Endodermal cell (in vitro differentiated cells): ENCODE data around the gene KCNIP3. TPM values are rescaled to one million over a fixed set of nuclear protein-coding genes. Genes with fewer than 3 reads are reported as not detected.

Experiments used
- DNase-seq: peaks from one replicate; pipeline ENCODE4 v3.0.0-alpha.2; 2017
- H3K27ac ChIP-seq: 2 replicates; pipeline ENCODE4 v1.5.1; 2013; ENCODE audit warnings: mild to moderate bottlenecking, low read depth, low read length, moderate library complexity
- H3K27me3 ChIP-seq: 2 replicates; pipeline ENCODE4 v1.6.1; 2013; ENCODE audit warnings: mild to moderate bottlenecking, low read length, moderate library complexity; ENCODE audit not compliant: insufficient read depth, control insufficient read depth, poor library complexity, severe bottlenecking
- H3K36me3 ChIP-seq: 2 replicates; pipeline ENCODE4 v1.7.0; 2013; ENCODE audit warnings: mild to moderate bottlenecking, low read length, moderate library complexity; ENCODE audit not compliant: control insufficient read depth, insufficient read depth
- H3K4me1 ChIP-seq: one replicate; pipeline ENCODE4 v1.7.0; 2013; ENCODE audit warnings: low read length; ENCODE audit not compliant: control insufficient read depth, insufficient read depth
- H3K4me3 ChIP-seq: 2 replicates; pipeline ENCODE4 v1.5.1; 2013; ENCODE audit warnings: mild to moderate bottlenecking, low read length, moderate library complexity
- H3K9ac ChIP-seq: 2 replicates; pipeline ENCODE4 v1.6.1; 2013; ENCODE audit warnings: mild to moderate bottlenecking, low read length, moderate library complexity; ENCODE audit not compliant: poor library complexity, severe bottlenecking; ENCODE audit errors: extremely low read depth
- H3K9me3 ChIP-seq: 2 replicates; pipeline ENCODE4 v1.6.1; 2013; ENCODE audit warnings: mild to moderate bottlenecking, low read length, moderate library complexity; ENCODE audit not compliant: control insufficient read depth
- H3K27ac Mint-ChIP-seq: 2 replicates; pipeline ENCODE4 v1.8.0; 2020; ENCODE audit warnings: mixed read lengths
- H3K27me3 Mint-ChIP-seq: 2 replicates; pipeline ENCODE4 v1.8.0; 2021; ENCODE audit warnings: mild to moderate bottlenecking, mixed read lengths; ENCODE audit not compliant: insufficient read depth
- H3K36me3 Mint-ChIP-seq: 2 replicates; pipeline ENCODE4 v1.8.0; 2020; ENCODE audit warnings: low read depth, mixed read lengths
- H3K4me1 Mint-ChIP-seq: 2 replicates; pipeline ENCODE4 v1.8.0; 2020; ENCODE audit warnings: mixed read lengths
- H3K4me3 Mint-ChIP-seq: 2 replicates; pipeline ENCODE4 v1.8.0; 2020; ENCODE audit warnings: mild to moderate bottlenecking, moderate library complexity, mixed read lengths
- H3K9me3 Mint-ChIP-seq: 2 replicates; pipeline ENCODE4 v1.8.0; 2020; ENCODE audit warnings: mild to moderate bottlenecking, mixed read lengths
- WGBS, 2 experiments: methylation state at CpG; one replicate each; pipeline versions ENCODE4 v1.1.5 to v1.1.7; 2013; ENCODE audit warnings: missing lambda C conversion rate in 2 of 2, mixed read lengths in 1 of 2; ENCODE audit not compliant: insufficient coverage in 1 of 2, insufficient read length in 1 of 2; 5-methylcytosine and 5-hydroxymethylcytosine counted together
- total RNA-seq, 2 donors: library from RNA; stranded (reverse); fragmentation: NEBNext Ultra II Directional in 1 of 2; extraction: Animal tissue kit (Norgen Biotek cat#: 25700) in 1 of 2; gene quantifications; 2 replicates in 1 of 2; 3 replicates in 1 of 2; pipeline ENCODE4 v1.2.1, GENCODE V29; 2021
- TF ChIP-seq, protein P1 (sequence below): fragments of 200-600 bp; sonication (generic); conservative IDR thresholded peaks from 2 replicates; pipeline ENCODE4 v1.5.0; 2021; ENCODE audit warnings: antibody characterized with exemption, mild to moderate bottlenecking

Gene KCNIP3
- total RNA-seq, 2 donors from 2014 or later, result 0.26 to 1.3 TPM

DNA sequence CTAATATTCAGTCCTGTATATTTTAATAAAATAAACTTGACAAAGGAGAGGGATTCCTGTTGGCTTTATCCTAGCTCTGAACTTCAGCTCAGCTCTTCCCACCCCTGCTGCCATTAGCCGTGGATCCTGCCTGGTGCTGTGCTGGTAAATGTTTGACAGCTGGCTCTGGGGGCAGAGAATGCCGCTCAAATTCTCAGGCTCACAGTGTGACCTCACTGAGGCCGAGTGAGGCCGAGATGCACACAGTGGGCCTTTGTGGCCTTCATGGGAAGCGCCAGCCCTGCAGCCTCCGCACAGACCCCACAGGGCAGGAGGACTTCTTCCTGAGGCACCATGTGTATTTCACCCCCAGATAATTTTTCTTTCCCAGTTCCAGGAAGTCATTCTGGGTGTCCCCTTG, 88.9 kb downstream of the KCNIP3 start:
- no peak overlapping the region for H3K4me3 Mint-ChIP-seq
- no peak overlapping the region for H3K27ac Mint-ChIP-seq
- Histone ChIP-seq H3K27ac (no peak overlapping the region), H3K27me3 (no peaks in the 10 kb centered on the region), H3K9me3 (no peaks in the 10 kb centered on the region), H3K9ac (no peak overlapping the region), H3K36me3 (no peaks in the 10 kb centered on the region), H3K4me1 (no peaks in the 10 kb centered on the region), H3K4me3 (no peak overlapping the region)
- peaks cover 28% of the 10 kb centered on the region for H3K27me3 Mint-ChIP-seq
- peaks cover 2% of the 10 kb centered on the region for H3K4me1 Mint-ChIP-seq
- TF ChIP-seq, protein P1, sequence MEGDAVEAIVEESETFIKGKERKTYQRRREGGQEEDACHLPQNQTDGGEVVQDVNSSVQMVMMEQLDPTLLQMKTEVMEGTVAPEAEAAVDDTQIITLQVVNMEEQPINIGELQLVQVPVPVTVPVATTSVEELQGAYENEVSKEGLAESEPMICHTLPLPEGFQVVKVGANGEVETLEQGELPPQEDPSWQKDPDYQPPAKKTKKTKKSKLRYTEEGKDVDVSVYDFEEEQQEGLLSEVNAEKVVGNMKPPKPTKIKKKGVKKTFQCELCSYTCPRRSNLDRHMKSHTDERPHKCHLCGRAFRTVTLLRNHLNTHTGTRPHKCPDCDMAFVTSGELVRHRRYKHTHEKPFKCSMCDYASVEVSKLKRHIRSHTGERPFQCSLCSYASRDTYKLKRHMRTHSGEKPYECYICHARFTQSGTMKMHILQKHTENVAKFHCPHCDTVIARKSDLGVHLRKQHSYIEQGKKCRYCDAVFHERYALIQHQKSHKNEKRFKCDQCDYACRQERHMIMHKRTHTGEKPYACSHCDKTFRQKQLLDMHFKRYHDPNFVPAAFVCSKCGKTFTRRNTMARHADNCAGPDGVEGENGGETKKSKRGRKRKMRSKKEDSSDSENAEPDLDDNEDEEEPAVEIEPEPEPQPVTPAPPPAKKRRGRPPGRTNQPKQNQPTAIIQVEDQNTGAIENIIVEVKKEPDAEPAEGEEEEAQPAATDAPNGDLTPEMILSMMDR, result no peak
- WGBS, 2 experiments, result 88 to 91% methylated on average over 2 to 6 of the region's 6 CpGs
- H3K9me3 Mint-ChIP-seq, result no peaks in the 10 kb centered on the region
- no peak for DNase-seq
- no peaks in the 10 kb centered on the region for H3K36me3 Mint-ChIP-seq

DNA sequence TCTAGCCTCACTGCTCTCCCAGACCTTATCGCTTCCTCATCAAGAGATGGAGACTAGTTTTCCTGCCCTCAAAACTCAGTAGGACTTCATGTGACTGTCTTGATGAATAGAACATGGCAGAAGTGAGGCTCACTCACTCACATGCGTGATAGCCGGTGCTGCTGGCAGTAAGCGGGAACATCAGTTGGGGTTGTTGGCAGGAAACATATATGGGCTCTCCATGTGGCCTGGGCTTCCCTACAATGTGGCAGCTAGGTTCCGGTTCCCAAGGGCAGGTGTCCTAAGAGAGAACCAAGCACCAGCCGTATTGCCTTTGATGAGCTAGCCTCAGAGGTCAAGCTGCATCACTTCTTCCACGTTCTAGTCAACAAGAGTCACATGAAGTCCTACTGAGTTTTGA, 90.2 kb downstream of the KCNIP3 start:
- H3K27ac ChIP-seq, result no peak overlapping the region
- 89% methylated on average over 5 to 7 of the region's 7 CpGs for WGBS, 2 experiments
- no peak overlapping the region for H3K9ac ChIP-seq
- H3K36me3 ChIP-seq, result no peaks in the 10 kb centered on the region
- no peaks in the 10 kb centered on the region for H3K4me1 ChIP-seq
- peaks cover 2% of the 10 kb centered on the region for H3K4me1 Mint-ChIP-seq
- no peaks in the 10 kb centered on the region for H3K36me3 Mint-ChIP-seq
- no peaks in the 10 kb centered on the region for H3K27me3 ChIP-seq
- H3K27me3 Mint-ChIP-seq, result peaks cover 24% of the 10 kb centered on the region
- H3K4me3 Mint-ChIP-seq, result no peak overlapping the region
- no peaks in the 10 kb centered on the region for H3K9me3 Mint-ChIP-seq
- no peak overlapping the region for H3K27ac Mint-ChIP-seq
- TF ChIP-seq, protein P1, result no peak
- DNase-seq, result peak; percentile 22
- H3K4me3 ChIP-seq, result no peak overlapping the region
- H3K9me3 ChIP-seq, result no peaks in the 10 kb centered on the region

DNA sequence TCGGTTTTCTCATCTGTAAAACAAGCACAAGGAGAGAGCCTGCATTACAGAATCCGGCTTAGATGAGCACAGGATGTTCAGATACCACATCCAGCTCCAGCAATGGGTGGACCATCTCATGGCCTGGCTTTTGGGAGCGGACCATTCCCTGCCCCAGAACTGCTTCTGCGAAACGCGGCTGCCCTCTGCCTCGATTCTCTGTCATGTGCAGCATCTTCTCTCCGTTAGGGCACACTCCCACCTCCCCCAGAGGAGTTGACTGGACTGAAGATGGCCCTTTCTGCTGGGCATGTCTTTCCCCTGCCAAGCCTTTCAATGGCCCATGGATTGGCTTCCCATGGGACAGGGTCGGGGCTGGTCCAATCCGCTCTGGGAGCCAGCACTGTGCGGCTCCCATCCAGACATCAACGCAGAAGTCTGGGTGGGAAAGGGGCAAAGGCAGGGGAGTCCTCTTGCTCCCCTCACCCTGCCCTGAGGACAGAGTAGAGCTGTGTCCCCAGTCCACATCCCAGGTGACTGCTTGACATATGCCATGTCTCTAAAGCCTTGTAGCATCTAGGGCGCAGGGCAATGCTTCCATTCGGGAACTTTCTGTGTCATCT, 91.0 kb downstream of the KCNIP3 start:
- WGBS, 2 experiments, result 90 to 93% methylated on average over 13 to 14 of the region's 14 CpGs
- Mint-ChIP-seq H3K4me3 (no peak overlapping the region), H3K4me1 (peaks cover 2% of the 10 kb centered on the region), H3K9me3 (no peaks in the 10 kb centered on the region), H3K27ac (no peak overlapping the region), H3K27me3 (peaks cover 24% of the 10 kb centered on the region), H3K36me3 (no peaks in the 10 kb centered on the region)
- TF ChIP-seq, protein P1, result no peak
- no peaks in the 10 kb centered on the region for H3K27me3 ChIP-seq
- no peak overlapping the region for H3K27ac ChIP-seq
- no peaks in the 10 kb centered on the region for H3K9me3 ChIP-seq
- H3K36me3 ChIP-seq, result no peaks in the 10 kb centered on the region
- no peak overlapping the region for H3K4me3 ChIP-seq
- H3K4me1 ChIP-seq, result no peaks in the 10 kb centered on the region
- peak; percentile 17 for DNase-seq
- no peak overlapping the region for H3K9ac ChIP-seq
